Measurements from ENCODE around the gene ZFYVE19. TPM values are rescaled to one million over a fixed set of nuclear protein-coding genes. Genes with fewer than 3 reads are reported as not detected.
"Not testable (repeated sequence)": the region's sequence is repeated elsewhere in the genome, so short reads cannot be mapped to it uniquely, and the experiment has no call there.

ZFYVE19 gene
- total RNA-seq, 2 donors from 2014 or later, result 19.5 to 22.7 TPM

GRCh38 chr15:40852529-40852928 is 45.6 kb downstream of the ZFYVE19 start:
- DNase-seq, result no peak
- H3K4me3 Mint-ChIP-seq, result no peak overlapping the region
- no peaks in the 10 kb centered on the region for H3K36me3 Mint-ChIP-seq (ENCODE audit: low read depth)
- H3K27me3 Mint-ChIP-seq, result no peaks in the 10 kb centered on the region
- H3K27ac Mint-ChIP-seq, result peak overlapping the region; percentile 45
- peaks cover 9% of the 10 kb centered on the region for H3K4me1 Mint-ChIP-seq
- no peak for ATAC-seq
- no peaks in the 10 kb centered on the region for H3K9me3 ChIP-seq (ENCODE audit: control insufficient read depth, low read length, poor library complexity, severe bottlenecking)

- peaks cover 5% of the 10 kb centered on the region for H3K4me1 Mint-ChIP-seq
- no peaks in the 10 kb centered on the region for H3K9me3 ChIP-seq (ENCODE audit: control insufficient read depth, low read length, poor library complexity, severe bottlenecking)
- H3K36me3 Mint-ChIP-seq (ENCODE audit: low read depth), result no peaks in the 10 kb centered on the region
- no peak for ATAC-seq
- no peak overlapping the region for H3K4me3 Mint-ChIP-seq
- H3K27ac Mint-ChIP-seq, result no peak overlapping the region
- no peaks in the 10 kb centered on the region for H3K27me3 Mint-ChIP-seq
- no peak for DNase-seq
Measured at GRCh38 chr15:40853241-40853890, 46.5 kb downstream of the ZFYVE19 start.

- H3K4me1 Mint-ChIP-seq, result peaks cover 10% of the 10 kb centered on the region
Measured at GRCh38 chr15:40854161-40854560, 47.3 kb downstream of the ZFYVE19 start.

GRCh38 chr15:40855706-40856234 is 48.9 kb downstream of the ZFYVE19 start:
- DNase-seq (no peak), ATAC-seq (no peak)
- Mint-ChIP-seq H3K36me3 (ENCODE audit: low read depth) (no peaks in the 10 kb centered on the region), H3K27me3 (no peaks in the 10 kb centered on the region), H3K27ac (no peak overlapping the region), H3K4me3 (no peak overlapping the region), H3K4me1 (peaks cover 11% of the 10 kb centered on the region)
- no peaks in the 10 kb centered on the region for H3K9me3 ChIP-seq (ENCODE audit: control insufficient read depth, low read length, poor library complexity, severe bottlenecking)

More at GRCh38 chr15:40854161-40854560, 47.3 kb downstream of the ZFYVE19 start:
- DNase-seq (no peak), ATAC-seq (no peak)
- Mint-ChIP-seq H3K36me3 (ENCODE audit: low read depth) (no peaks in the 10 kb centered on the region), H3K27me3 (no peaks in the 10 kb centered on the region), H3K4me3 (no peak overlapping the region), H3K27ac (no peak overlapping the region)
- no peaks in the 10 kb centered on the region for H3K9me3 ChIP-seq (ENCODE audit: control insufficient read depth, low read length, poor library complexity, severe bottlenecking)

- no peak overlapping the region for H3K27ac Mint-ChIP-seq
- no peak overlapping the region for H3K4me3 Mint-ChIP-seq
Measured at GRCh38 chr15:40856746-40857145, 49.9 kb downstream of the ZFYVE19 start.

GRCh38 chr15:40857601-40858341 is 50.9 kb downstream of the ZFYVE19 start:
- ATAC-seq (peak; percentile 93), DNase-seq (peak; percentile 57 to 83 (median 60))
- no peaks in the 10 kb centered on the region for H3K36me3 Mint-ChIP-seq (ENCODE audit: low read depth)
- H3K4me3 Mint-ChIP-seq, result no peak overlapping the region
- peaks cover 12% of the 10 kb centered on the region for H3K4me1 Mint-ChIP-seq
- no peaks in the 10 kb centered on the region for H3K27me3 Mint-ChIP-seq
- H3K27ac Mint-ChIP-seq, result no peak overlapping the region
- H3K9me3 ChIP-seq (ENCODE audit: control insufficient read depth, low read length, poor library complexity, severe bottlenecking), result no peaks in the 10 kb centered on the region

More at GRCh38 chr15:40856746-40857145, 49.9 kb downstream of the ZFYVE19 start:
- no peaks in the 10 kb centered on the region for H3K9me3 ChIP-seq (ENCODE audit: control insufficient read depth, low read length, poor library complexity, severe bottlenecking)
- Mint-ChIP-seq H3K27me3 (no peaks in the 10 kb centered on the region), H3K4me1 (peaks cover 11% of the 10 kb centered on the region), H3K36me3 (ENCODE audit: low read depth) (no peaks in the 10 kb centered on the region)
- DNase-seq (no peak), ATAC-seq (no peak)

- no peak overlapping the region for H3K4me3 Mint-ChIP-seq
- ATAC-seq (no peak), DNase-seq (no peak)
- H3K9me3 ChIP-seq (ENCODE audit: control insufficient read depth, low read length, poor library complexity, severe bottlenecking), result no peaks in the 10 kb centered on the region
- no peaks in the 10 kb centered on the region for H3K27me3 Mint-ChIP-seq
- H3K4me1 Mint-ChIP-seq, result peaks cover 13% of the 10 kb centered on the region
- no peaks in the 10 kb centered on the region for H3K36me3 Mint-ChIP-seq (ENCODE audit: low read depth)
- H3K27ac Mint-ChIP-seq, result no peak overlapping the region
Measured at GRCh38 chr15:40858706-40859105, 51.8 kb downstream of the ZFYVE19 start.

- no peak overlapping the region for H3K27ac Mint-ChIP-seq
- DNase-seq (peak; percentile 65 to 74 (median 65)), ATAC-seq (peak; percentile 80)
- no peaks in the 10 kb centered on the region for H3K36me3 Mint-ChIP-seq (ENCODE audit: low read depth)
- no peaks in the 10 kb centered on the region for H3K27me3 Mint-ChIP-seq
- peaks cover 13% of the 10 kb centered on the region for H3K4me1 Mint-ChIP-seq
- no peak overlapping the region for H3K4me3 Mint-ChIP-seq
- no peaks in the 10 kb centered on the region for H3K9me3 ChIP-seq (ENCODE audit: control insufficient read depth, low read length, poor library complexity, severe bottlenecking)
Measured at GRCh38 chr15:40859206-40859851, 52.4 kb downstream of the ZFYVE19 start.

- DNase-seq; H3K27me3 Mint-ChIP-seq; H3K4me3 Mint-ChIP-seq; H3K9me3 ChIP-seq (ENCODE audit: control insufficient read depth, low read length, poor library complexity, severe bottlenecking); H3K27ac Mint-ChIP-seq; ATAC-seq; H3K36me3 Mint-ChIP-seq (ENCODE audit: low read depth): not testable (repeated sequence)
- peaks cover 13% of the 10 kb centered on the region for H3K4me1 Mint-ChIP-seq
Measured at GRCh38 chr15:40861147-40861546, 54.3 kb downstream of the ZFYVE19 start.

GRCh38 chr15:40863660-40864270 is 56.9 kb downstream of the ZFYVE19 start:
- H3K4me3 Mint-ChIP-seq, result no peak overlapping the region
- ATAC-seq, result no peak
- H3K4me1 Mint-ChIP-seq, result peaks cover 10% of the 10 kb centered on the region
- no peaks in the 10 kb centered on the region for H3K9me3 ChIP-seq (ENCODE audit: control insufficient read depth, low read length, poor library complexity, severe bottlenecking)
- DNase-seq, result no peak
- no peaks in the 10 kb centered on the region for H3K27me3 Mint-ChIP-seq
- H3K36me3 Mint-ChIP-seq (ENCODE audit: low read depth), result no peaks in the 10 kb centered on the region
- H3K27ac Mint-ChIP-seq, result no peak overlapping the region
